HG02642 (cell line): Measurements from ENCODE around the gene TTC9.
"Not testable (repeated sequence)": the region's sequence is repeated elsewhere in the genome, so short reads cannot be mapped to it uniquely, and the experiment has no call there.

Experiments used
- ATAC-seq: cut with Tn5 transposase; IDR thresholded peaks from one replicate; pipeline ENCODE4 v1.9.1; 2021; ENCODE audit warnings: mild to moderate bottlenecking; ENCODE audit not compliant: unreplicated experiment, poor library complexity

Gene TTC9

DNA sequence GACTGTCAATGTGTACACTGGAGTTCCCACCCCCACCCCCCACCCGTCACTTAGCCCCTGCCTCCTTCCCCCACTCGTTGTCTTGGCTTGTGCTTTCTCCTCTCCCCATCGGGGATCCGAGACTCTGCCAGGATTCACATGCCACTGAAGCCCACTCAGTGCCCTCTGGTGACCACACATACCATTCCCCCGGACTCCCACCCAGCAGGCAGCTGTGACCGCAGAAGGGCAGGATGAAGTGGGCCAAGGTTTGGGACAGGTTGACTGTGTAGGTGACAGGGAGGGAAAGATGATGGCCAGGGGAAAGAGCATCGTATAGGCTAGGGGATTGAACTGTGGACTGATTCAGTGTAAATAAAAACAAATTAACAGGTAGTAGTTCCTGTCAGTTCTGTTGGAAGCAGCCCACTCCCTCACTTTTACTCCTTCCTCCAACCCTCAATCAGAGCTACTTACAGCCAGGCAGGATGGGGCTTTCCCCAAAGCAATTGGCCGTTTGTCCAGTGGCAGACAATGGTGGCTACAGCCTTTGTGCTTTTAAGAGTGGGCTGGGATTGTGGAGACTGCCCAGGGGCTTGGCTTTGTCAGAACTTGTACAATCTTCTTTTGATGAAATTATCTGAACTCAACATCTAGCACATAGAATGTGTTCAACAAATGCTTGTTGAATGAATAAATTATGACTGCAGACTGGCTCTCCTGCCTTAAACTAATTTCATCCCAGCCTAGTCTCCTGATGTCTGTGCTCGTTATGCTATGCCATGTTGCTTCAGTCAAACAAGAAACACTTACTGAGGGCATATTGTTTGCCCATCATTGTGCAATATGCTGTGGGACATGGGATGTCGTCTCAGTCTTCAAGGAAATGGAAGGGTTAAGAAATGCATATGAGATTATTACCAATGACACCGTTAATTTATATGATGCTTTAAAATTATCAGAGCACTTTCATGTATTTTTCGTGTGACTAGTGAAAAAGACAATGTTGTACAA, 30.2 kb downstream of the TTC9 start:
- no peak for ATAC-seq

DNA sequence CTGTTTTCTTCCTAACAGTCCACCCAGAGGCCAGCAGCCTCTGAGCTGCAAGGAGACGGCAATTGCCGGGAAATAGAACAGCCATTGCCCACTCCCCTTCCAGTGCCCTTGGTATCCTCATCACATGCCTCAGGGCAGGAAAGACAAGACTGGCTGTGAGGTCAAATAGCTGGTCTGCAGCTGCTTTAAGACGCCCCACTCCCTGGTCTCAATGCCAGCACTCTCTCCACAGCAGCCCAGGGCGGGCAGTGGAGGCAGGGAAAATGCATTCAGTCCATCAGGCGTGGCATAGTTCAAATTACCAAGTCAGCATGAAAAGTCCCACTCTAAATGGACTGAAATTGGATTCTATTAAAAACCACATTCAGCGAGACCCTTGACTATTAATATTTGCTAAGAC, 35.6 kb downstream of the TTC9 start:
- no peak for ATAC-seq

DNA sequence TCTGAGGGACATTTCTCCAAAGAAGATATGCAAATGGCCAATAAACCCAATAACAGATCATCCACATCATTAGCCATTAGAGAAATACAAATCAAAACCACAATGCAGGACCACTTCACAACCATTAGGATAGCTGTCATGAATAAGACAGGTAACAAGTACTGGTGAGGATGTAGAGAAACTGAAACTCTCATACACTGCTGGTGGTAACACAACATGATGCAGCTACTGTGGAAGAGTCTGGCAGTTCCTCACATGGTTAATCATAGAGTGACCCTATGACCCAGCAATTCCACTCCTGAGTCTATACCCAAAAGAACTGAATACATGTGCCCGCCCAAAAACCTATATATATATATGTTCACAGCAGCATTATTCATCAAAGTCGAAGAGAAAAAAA, 39.0 kb downstream of the TTC9 start:
- no peak for ATAC-seq

DNA sequence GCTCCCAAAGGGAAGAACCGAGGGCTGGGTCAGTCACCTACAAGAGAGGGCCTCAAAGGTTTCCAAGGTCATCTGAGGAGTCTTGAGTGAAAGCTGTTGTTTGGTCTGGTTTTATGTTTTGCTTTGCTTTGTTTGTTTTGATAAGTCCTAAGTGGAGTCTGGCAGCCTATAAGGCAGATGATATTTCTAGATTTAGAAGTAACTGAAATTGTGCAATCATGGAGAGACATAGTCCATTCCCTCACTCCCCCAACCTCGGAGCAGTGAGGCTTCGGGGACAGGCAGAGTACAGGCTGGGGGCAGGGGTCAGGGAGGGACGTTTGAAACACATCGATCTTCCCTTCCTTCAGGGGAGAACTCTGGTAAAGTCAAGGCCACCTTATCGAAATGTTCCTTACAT, 42.3 kb downstream of the TTC9 start:
- no peak for ATAC-seq

DNA sequence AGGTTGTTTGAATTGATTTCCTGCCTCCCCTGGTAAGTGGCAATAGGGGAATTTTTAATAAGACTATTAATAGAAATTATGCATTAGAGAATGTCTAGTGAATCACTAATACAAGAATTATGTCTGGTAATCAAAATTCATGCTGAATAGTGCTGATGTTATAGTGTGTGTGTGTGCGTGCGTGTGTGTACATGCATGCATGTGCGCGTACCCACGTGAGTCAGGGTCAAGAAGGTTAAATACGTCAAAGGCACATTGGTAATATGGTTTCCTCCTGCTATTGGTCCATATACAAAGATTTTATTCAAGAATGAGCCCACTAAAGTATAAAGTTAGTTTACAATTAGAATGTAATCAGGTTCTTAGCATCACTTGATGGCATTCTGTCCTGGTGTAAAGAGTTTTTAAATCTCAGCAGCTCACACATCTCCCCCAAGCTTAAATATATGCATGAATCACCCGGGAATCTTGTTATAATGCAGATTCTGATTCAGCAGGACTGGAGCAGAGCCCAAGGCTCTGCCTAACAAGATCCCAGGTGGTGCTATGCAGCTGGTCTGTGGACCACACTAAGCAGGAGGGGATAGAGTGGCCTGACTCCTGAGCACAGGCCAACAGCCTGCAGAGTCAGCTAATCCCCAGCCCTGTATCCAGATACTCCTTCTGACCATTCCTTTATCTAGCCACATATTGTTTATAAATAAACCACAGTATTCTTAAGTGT, 43.9 kb downstream of the TTC9 start:
- ATAC-seq = no peak

DNA sequence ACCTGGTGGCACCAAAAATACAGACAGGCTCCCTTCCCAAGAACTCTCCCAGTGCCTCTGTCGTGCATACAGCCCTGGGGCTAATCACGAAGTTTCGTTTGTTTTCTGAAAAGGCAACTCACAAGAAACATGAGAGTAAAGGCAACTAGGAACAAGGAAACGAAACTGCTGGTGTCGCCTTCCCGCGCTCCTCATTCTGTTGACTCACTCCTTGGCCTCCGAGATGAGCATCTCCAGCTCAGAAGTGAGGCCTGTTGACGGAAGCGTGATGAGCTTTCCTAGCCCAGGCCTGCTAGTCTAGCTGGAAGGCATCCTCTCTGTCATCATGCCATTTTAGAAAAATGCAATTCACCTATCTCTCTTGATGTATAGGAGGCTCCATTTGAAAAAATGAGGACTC, 50.5 kb downstream of the TTC9 start:
- ATAC-seq = no peak

DNA sequence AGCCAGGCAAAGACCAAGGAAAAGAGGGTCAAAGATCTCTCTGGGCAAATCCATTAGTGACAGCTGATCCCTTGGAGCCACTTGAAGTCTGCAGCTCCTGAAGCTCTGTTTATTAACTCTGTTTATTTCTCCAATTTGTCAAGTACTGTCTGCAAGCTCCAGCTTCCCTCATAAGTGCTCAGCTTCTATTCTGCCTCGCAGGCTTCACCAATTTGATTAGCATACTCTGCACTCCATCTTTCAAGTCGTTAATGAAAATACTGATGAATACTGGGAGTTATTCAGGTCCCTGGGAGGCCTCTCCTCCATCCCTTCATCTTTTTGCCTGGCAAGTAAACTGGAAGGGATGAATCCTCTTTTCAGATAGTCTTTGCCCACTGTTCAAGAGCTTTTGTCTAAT, 54.3 kb downstream of the TTC9 start:
- no peak for ATAC-seq

DNA sequence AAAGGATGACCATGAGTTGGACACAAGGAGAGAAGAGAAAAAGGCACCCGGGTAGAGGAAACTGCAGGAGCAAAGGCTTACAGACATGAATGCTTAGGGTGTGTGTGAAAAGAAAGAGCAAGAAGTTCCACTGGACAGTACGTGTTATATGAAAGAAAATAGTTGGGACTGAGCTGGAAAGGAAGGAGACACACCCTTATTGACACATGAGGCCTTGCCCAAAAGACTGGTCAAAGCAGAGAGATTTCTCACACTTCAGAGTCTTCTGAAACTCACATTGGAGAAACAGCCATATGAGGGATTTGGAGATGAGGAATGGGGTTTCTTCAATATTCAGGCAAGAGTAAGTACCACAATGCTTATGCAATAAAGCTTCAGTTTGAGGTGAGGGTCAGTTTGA, 56.0 kb downstream of the TTC9 start:
- ATAC-seq = no peak

DNA sequence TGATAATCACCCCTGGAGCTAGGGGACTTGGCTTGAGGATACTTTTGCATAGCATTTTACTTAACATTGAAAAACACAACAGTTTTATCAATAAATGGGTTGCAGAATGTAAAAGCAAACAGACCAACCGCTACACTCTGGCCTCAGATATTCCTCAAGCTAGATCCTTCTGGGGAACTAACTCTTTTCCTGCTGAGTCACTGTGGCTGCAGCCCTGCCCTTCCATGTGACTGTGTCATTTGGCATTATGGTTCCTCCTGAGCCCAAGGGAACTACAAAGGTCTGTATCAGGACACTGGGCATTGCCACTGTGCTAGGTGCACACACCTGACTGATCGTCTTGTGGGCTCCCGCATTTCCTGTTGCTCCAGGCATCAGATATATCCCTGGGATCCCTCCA, 56.6 kb downstream of the TTC9 start:
- ATAC-seq = no peak

DNA sequence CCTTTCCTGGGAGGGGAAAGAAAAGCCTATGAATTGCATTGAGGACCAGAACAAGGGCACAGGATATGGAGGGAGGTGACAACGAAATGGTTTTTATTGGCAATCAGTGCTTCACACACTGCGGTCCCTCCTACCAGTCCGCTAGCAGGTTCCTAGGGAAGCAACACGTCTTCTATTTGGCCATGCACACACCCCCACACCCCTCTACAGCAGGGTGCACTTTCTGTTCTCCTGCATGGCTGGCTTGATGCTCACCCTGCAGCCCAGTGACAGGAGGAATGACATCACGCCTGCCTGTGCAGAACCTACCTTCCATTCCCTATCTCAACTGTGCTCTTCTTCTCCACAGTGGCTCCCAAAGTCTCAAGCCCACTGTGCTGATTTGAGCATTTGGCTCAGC, 57.9 kb downstream of the TTC9 start:
- ATAC-seq = no peak

DNA sequence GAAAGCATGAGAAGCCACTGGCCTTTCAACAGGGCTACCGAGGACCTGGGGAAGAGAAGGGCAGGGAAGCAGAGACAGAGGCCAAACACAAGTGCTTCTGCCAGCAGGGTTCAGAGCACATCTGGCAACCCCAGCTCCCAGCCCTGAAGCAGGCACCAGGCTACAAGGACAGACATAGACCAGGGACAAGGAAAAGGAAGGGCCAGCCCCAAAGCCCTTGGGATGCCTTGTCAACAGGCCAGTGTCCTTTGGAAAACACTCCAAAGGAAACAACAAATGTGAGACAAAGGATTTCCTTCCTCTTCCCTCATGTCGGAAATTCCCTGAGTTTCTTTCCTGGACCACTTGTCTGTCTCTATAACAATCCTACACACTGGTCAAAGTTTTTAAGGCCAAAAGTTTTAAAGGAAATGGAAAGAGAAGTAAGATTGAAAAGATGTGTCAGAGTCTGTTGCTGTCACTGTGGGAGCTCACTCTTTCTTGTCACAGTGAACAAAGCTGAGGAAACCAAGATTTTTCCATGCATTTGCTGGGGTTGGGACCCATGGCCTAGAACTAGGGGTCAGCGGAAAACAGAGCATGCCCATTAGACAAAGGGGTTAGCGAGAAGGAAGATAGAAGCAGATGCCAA, 59.4 kb downstream of the TTC9 start:
- no peak for ATAC-seq

DNA sequence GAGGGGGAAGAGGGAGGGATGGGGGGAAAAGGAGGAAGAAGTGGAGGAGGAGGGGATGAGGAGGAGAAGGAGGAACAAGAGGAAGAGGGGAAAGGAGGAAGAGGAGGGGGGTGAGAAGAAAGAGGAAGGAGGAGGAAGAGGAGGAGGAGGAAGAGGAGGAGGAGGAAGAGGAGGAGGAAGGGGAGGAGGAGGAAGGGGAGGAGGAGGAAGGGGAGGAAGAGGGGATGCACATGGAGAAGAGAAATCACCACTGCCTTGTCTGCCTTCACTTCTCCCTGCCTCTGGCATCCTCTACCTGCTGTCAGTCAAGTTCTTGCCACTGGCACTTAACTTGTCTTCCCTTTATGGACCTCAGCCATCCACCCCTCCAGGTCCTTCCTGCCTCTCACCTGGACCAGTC, 59.9 kb downstream of the TTC9 start:
- no peak for ATAC-seq

DNA sequence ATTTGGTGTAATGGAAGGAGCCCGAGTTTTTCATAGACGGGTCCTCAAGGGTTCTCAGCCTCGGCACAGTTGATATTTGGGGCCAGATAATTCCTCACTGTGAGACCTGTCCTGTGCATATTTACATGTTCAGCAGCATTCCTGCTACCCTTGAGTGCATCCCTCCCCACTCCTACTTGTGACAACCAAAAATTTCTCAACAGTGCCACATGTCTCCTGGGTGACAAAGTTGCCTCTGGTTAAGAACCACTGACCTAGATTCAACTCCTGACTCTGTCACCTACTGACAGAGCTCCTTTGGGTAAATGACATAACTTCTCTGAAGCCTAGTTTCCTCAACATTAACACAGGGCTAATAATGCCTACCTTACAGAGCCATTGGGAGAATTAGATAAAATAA, 60.4 kb downstream of the TTC9 start:
- no peak for ATAC-seq

DNA sequence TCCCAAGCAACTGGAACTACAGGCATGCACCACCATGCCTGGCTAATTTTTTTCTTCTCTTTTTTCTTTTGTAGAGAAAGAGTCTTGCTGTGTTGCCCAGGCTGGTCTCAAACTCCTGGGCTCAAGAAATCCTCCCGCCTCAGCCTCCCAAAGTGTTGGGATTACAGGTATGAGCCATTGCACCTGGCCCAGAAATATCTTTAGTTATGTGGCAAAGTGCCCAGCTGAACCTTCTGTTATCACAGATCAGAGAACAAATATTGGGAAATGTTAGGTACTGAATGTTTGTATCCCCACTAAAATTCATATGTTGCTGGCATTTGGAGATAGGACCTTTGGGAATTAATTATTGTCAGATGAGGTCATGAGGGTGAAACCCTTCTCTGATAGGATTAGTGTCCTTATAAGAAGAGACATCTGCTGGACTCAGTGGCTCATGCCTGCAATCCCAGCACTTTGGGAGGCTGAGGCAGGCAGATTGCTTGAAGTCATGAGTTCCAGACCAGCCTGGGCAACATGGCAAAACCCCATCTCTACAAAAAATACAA, 62.0 kb downstream of the TTC9 start:
- not testable (repeated sequence) for ATAC-seq

DNA sequence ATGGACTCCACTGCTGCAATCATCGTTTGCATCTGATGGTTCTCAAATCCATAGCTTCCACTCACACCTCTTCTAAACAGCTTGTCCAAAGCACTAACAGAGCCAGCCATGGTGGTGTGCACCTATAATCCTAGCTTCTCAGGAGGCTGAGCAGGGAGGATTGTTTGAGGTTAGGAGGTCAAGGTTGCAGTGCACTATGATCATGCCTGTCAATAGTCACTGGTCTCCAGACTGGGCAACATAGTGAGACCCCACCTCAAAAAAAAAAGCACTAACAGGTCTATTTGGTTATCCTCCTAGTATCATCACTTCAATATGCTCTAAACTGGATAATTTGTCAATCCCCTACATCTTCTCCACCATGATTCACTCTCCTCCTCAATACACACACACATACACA, 63.2 kb downstream of the TTC9 start:
- no peak for ATAC-seq

DNA sequence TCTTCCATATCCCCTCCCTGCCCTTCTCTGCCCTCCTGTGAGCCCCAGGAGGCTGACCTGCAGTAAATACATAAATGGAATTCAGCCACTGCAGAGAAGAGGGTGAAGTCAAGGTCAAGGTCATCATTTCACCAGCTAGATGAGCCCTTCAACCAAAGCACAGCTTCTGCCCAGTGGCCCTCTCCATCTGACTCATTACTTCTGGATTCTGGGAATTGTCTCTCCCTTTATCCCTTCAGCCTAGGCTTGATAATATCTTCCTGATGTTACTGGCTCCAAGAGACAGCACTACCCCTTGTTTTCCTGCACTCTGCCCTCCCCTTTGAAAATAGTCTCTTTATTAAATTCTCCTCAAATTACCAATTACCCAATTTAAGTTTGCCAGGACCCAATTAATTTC, 64.5 kb downstream of the TTC9 start:
- no peak for ATAC-seq

DNA sequence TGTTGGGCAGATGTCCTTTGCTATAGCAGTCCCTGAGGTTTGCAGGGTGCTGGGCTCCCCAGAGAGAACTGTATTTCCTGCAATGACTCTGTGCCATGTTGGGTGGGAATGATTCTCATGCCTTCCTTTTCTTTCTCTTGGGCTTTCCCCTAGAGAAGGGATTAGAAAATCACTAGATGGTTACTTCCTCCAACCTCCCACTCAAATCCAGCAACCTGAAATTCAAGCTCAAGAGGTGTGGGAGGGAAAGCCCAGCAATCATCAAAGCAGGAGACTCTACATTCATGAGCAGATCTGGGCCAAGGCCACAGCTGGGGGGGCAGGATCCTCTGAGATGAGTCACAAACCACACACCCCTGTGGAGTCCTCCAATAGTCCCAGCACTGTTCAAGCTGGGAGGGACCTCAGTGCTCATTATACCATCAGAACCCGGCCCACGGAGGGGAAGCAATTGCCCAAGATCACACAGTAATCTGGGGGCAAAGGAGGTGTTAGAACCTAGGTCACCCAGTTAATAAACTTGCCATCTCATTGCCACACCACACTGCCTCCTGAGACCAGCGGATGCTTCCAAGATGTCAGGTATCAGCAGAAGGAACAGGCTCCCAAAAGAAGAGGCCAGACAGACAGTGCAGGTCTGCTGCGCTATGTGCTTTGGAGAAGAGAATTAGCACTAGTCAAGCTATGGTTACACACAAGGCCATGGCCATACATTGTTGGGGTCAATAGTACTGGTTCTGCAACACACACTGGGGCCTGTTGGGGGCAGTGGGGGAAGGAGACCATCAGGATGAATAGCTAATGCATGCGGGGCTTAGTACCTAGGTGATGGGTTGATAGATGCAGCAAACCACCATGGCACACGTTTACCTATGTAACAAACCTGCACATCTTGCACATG, 65.7 kb downstream of the TTC9 start:
- ATAC-seq = peak; percentile 89

DNA sequence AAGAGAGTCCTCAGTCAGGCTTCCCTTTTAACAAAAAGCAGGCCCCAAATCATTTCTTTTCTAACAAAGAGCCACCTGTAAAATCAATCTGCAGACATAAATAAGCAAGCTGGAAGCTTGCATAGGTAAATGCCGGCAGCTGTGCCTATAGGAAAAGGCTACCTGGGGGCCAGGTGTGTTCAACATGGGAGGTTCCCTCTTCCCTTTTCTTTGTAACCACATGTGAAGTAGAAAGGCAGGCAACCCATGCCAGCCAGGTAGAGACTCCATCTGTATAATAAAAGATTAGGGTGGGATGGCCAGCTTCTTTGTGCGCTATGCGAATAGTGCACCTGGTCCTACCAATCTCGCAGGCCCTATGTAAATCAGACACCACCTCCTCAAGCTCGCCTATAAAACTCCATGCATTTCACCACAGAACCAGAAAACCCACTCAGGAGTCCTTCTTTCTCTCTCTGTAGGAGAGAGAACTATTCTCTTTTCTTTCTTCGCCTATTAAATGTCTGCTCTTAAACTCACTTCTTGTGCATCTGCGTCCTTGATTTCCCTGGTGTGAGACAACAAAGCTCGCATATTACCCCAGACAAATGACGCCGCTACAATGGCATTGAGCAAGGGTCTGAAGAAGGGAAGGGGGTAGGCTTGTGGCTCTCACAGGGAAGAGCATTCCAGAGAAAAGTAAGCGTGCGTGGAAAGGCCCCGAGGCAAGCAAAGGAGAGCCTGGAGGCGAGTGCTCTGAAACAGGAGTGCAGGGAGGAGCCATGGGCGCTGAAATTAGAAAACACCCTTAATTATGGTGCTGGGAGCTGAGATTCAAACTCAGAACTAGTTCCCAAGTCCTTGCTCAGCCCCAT, 67.2 kb downstream of the TTC9 start:
- ATAC-seq = no peak
